Activated CD8-positive, alpha-beta memory T cell treated with anti-CD3 and anti-CD28 coated beads for 4 hours (primary cell): Measurements from ENCODE around the gene MXRA8.
"Not testable (repeated sequence)": the region's sequence is repeated elsewhere in the genome, so short reads cannot be mapped to it uniquely, and the experiment has no call there.

Experiments
- DNase-seq, 2 donors: peaks; one replicate each; pipeline ENCODE4 v3.0.0-alpha.2; 2020; ENCODE audit warnings: low read depth in 2 of 2

Gene MXRA8

DNA sequence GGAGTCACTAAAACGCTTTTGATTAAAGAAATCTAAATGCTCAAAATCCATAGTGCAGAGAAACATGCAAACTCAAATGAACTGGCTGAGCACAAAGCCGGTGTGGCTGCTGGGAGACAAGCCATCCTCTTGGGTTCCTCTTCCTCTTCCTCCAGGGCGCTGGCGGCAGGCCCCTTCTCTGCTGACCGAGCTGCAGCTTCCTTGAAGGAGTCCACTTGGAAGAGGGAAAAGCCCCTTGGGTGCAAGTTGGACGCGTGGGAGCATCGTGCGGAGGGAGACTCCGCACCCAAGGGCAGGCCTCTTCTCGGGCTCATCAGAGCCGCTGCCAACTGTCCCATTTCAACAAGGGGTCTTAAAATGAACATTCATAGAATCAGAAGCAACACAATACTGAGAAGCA, 32.9 kb upstream of the MXRA8 start:
- no peak for DNase-seq

DNA sequence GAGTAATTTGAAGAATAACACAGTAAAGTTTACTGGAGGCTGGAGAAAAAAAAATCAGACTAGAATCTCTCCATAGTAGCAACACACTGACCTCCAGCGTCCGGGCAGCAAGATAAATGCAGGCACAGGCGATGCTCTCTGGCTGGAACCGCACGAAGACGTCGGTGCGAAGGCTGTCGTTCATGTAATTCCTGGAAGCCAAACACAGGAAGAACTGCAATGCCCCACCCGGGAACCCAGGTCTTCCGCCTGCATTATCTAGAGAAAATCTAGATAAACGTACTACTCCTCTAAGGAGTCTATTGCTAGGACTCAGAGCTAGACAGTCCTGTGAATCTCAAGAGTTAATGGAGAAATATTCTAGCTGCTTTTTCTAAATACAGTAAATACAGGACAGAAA, 32.3 kb upstream of the MXRA8 start:
- DNase-seq: no peak

DNA sequence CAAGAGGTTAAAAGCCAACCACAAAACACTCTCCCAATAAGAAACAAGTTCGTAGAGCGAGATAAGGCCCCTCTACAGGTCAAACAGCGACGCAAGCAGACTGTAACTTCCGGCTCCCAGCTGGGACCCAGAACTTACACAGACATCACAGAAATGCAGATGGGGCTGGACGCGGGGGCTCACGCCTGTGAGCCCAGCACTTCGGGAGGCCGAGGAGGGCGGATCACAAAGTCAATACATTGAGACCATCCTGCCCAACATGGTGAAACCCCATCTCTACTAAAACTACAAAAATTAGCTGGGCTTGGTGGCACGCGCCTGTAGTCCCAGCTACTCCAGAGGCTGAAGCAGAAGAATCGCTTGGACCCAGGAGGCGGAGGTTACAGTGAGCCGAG, 29.7 kb upstream of the MXRA8 start:
- DNase-seq: no peak

DNA sequence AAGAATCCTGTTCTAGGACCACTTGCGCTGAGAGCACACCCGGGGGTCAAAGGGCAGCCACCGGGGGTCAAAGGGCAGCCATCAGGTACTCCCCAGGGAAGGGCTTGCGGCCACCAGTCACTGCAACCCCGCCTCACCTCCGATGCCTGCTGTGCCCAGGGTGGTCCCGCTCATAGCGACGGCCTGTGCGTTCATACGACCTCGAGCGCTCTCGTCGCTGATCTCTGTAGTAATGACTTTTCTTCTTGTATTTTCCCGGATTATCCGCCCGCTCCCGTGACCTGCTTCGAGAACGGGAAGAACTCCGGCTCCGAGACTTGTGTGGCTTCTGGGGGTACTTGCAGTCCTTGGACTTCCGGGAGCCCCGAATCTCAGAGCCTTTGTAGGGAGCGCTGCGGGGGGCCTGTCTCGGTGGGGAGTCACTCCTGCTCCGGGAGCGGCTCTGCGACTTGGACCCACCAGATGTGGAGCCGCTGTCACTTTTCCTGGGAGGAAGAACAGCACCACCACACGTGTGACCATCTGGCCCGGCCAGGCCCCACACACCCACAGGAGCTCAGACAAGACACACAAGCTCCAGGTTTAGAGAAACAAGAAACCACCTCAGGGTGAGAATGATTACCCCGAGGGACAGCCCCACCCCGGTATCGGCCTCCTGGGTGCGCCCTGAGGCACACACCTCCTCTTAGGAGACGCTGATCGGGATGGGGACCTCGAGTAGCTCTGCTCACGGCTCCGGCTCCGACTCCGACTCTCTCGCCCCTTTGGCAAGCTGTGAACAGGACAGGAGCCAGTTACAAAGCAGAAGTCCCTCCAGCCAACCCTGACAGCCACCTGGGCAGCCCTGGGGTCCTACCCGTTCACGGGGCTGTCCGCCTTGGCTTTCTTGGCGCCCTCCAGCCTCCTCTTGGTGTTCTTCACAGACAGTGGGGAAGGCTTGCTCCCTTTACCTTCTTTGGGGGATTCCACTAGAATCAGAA, 29.0 kb upstream of the MXRA8 start:
- no peak for DNase-seq

DNA sequence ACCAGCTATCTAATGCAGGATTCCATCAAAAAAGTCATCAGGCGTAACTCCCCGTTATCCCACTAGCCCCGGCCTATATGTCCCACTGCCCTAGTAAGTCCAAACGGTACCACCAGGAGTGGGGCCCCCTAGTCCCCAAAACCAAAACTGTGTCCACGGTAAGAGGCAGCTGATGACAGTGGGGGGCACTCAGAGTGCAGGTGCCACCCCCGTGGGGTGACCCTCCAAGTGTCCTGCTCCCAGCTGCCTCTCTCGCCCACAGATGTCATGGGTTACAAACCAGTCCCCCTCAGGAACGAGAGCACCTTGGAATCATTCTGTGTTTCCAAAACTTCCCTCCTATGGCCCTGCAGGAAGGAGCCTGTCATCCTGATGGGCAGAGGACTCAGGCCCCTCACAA, 27.6 kb upstream of the MXRA8 start:
- no peak for DNase-seq

DNA sequence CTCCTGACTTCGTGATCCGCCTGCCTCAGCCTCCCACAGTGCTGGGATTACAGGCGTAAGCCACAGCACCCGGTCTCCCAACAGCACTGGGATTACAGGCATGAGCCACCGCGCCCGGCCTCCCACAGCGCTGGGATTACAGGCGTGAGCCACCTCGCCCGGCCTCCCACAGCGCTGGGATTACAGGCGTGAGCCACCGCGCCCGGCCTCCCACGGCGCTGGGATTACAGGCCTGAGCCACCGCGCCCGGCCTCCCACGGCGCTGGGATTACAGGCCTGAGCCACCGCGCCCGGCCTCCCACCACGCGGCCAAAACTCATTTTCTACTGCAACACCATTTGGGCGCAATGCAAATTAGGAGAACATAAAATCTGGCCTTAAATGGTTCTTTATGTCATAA, 27.0 kb upstream of the MXRA8 start:
- DNase-seq: not testable (repeated sequence)

DNA sequence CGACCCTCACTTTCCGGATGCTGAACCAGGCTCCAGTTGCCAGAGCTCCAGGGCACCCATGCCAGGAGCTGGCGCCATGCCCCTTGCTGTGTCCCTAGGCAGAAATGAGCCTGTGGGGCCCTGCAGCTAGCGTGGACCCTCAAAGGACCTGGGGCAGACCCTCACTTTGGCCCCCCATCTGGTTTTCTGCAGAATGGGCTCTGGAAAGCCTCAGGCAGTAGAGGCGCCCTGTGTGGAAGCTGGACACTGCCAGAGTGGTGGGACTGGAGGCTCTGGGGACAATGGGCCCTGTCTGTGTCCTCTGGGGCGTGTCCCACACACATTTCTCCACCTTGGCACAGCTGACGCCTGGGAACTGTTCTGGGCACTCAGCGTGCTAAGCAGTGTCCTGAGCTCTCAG, 22.9 kb upstream of the MXRA8 start:
- no peak for DNase-seq

DNA sequence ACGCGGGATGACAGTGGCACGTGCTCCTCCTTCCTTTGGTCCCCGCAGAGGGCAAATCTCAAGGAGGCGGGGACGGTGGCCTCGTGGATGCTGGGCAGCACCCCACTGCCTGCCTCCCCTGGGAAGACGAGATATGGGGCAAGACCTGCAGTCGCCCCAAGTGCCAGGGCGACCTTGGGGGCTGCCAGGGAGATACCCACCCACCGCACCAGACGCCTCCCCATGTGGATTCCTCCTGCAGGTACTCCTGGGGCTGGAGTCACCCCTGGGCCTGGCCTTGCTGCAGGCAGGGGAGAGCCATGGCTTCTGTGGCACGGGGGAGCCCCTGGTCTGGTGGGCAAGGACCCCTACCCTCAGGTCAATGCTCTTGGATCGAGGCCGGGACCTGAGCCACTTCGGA, 22.5 kb upstream of the MXRA8 start:
- DNase-seq: no peak

DNA sequence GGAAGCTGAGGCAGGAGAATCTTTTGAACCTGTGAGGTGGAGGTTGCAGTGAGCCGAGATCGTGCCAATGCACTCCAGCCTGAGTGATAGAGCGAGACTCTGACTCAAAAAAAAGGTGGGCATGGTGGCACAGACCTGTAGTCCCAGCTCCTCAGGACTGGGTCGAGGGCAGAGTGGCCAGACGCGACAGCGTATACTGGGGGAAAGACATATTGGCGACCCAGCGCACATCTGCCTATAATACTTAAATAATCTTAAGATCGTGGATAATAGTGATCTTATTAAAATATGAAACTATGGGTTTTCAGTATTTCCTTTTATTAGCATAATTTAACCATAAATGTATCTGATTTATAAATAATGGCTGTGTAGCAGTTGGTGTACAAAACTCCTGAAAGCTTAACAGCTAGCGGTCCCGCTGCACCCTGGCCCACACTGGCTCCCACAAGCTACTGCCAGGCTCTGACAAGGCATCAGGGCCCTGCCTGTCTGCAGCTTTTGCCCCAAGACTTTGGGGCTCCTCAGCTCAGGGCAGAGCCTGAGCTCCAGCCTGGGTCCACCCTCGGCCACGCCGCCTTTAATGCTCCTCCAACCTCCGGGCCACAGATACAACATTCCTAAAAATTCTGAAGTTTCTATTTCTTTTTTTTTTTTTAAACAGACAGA, 19.3 kb upstream of the MXRA8 start:
- no peak for DNase-seq

DNA sequence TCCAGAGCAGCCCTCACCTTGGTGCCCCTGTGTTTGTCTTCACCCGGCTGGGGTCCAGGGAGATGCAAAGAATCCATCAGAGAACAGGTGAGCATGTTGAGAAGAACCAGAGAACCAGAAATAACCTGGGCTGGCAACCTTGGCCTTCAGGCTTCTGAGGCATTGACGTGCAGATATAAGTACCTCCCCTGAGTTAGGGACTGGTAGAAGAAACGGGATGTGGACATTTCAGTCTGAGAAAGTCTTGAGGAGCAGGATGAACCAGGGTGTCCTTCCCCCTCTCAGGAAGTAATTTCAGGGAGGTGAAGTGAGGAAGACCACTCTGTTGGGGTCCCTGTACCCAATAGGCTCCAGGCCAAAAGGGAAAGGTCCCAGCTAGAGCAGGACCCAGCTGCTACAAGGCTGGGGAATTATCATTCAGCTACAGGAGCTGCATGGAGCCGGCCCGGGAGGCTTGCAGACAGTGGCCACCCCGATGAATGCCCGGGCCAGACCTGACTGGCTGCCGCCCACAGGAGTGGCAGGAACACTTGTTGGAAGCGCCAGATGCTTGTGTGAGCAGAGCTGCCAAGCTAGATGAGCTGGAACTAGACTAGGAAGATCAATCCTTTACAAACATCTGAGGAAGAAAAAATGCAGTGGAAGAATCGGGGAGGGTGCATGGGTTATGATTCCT, 18.3 kb upstream of the MXRA8 start:
- no peak for DNase-seq

DNA sequence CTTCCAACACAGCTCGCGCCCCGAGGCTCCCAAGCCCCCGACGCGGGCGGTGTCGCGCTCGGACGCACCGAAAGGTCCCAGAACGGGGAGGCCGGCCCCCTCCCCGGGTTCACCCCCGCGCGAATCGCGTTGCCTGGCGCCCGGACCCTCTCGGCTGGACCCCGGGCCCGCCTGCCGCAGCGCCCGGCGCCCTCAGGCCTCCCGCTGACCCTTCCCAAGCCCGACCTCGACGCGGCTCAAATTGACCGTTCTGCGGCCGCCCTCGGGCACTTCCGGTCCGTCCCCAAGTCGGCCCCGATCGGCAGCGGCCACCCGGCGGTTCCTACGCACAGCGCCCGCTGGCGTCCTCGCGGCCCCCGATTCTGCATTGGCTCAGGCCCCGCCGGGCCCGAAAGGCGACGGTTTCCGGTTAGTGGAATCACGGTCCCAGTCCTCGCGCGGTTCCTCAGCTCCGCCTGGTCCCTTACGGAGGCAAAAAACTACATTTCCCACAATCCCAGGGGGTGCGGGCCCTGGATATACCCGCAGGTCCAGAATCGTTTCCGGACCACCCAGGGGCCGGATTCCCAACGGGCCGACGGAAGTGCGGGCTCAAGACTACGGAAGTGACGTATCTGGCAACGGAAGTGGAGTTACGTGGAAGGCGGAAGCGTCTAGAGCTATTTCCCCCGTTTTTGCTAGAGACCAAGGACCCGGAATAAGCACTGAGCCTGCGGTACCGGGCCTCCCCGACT, 16.7 kb upstream of the MXRA8 start, which contains the start of gene AURKAIP1:
Gene AURKAIP1 (minus strand): TSS at position 279 of the 734 bp plus-strand sequence. CDS start 451 bp downstream, outside the sequence.
- peak; percentile 90 to 92 for DNase-seq

DNA sequence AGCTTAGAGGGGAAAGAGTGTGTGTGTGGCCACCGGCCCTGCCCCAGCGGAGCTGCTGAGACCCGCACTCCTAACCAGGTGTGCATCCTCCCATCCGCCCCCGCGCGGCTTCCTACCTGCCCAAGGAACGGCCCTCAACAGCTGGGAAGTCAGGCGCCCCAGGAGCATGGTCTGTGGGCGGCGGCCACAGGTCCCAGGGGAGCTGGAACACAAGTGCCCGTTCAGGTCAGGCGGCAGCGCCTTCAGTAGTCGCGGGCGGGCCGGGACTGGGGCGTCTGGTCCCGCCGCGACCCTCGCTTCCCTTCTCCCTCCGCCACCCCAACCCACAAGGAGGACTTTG, 16.2 kb upstream of the MXRA8 start:
- DNase-seq: no peak

DNA sequence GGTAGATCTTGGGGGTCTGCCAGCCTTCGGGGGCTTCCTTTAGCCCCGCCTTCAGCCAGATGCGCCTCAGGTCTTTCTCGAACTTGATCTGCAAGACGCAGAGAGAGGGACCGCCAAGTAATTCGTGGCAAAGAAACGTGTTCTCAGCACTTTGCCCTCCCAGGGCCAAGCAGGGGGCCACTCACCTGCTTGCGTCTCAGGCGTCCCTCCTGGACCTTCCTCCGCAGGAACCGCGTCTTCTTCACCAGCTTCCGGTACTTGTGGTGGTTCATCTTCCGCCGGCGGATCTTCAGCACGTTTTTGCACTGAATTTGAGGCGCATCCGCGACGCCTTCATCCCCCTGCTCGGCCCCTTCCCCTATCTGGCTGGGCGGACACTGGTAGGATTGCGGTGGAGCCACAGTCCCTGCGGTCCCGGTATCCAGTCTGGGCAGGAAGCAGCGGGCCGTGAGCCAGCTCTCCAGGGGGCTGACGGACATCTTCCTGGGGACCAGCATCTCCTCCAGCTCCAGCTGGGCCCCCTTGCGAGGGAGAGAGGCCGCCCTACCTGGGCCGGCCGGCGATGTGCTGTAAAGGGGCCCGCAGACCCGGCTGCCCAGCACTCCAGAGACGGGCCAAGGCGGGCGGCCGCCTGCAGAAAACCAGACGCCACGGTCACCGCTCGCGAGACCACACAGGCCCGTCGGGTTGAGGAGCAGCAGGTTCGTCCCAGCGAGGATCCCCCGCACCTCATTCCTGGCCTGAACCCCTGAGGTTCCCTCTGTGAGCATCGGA, 15.6 kb upstream of the MXRA8 start:
- no peak for DNase-seq

DNA sequence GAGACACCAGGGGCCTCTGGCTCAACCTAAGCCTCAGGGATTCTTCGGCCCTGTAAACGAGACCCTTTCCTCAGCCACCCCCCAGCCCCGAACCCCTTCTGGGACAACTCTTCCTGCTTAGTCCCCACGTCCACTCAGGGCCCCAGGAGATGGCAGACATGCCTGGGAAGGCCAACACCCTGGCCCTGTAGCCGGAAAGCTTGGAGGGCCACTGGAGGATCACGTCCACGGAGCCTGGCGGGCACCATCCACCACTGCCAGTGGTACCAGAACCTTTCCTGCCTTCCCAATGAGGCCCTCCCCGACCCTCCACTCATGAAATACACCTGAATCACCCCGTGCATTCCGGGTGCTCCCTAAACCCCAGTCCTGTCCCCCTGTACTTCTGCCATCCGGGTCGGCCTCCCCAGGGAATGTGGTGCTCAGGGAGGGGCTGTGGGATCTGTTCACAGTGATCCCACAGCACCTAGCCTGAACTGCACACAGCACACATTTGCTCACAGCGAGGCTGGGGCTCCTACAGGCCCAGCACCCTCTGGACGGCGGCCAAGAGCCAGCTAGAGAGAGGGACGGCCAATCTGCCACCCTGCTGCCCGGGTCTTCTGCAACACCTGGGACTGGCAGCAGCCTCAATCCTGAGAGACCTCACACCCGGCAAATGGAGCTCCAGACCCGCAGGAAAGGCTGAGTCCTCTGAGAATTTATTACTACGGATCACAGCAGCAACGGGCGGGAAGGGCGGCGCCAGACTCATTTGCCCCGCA, 14.9 kb upstream of the MXRA8 start:
- DNase-seq: no peak

DNA sequence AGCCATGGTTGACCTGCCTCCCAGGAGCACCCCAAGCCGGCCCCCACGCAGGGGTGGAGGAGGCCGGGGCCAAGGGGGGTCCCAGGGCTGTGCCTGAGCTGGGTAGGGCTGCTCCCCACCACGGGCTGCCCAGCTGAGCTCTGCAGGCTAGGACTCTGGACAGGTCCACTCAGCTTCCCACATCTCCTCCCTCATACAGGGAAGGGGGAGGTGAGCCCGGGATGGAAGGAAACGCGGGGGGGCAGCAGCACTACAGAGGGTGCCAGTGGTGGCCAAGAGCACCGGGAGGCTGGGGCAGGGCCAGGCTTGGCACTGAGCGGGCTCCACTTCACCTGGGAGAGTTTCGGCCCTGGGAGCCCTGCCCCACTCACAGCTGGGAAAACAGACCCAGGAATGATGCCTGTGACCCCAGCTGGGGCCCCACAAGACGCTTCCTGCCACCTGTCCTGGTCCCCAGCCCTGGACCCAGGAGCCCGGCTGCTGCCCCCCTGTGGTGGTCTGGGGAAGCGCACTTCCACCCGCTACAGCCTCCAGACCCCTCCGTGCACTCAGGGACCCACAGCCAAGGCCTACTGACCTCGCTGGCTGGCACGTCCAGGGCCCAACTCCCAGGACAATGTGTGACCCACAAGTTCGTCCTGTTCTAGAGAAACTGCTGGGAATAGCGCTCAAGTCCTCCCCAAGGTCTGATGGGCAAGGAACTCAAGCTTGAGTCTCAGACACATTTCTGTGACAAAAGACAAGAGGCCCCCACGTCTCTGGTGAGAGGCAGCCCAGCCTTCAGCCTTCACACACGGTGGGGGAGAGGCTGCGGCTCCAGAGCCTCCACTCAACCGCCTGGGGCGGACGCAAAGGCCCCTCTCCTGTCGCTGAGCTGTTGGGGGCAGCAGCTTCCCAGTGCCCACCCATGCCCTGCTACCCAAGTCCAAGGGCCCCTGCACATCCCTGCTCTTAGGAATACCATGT, 13.7 kb upstream of the MXRA8 start:
- peak; percentile 43 to 59 for DNase-seq

DNA sequence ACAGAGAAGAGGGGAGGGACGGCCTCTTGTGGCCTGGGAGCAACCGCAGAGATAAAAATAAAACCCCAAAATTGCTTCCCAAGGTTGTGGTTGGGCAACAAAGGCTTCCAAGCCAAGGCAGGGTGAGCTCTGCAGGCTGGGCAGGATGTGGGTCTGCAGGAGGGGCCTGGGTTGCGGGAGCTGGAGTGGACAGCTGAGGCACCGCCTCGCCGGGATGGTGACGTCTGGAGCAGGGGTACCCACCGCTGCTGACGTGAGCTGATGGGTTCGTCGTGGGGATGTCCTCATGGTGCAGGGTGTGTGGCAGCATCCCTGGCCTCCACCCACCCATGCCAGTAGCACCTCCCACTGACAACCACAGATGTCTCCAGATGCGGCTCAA, 13.0 kb upstream of the MXRA8 start:
- peak in 1 of 2 donors; percentile 35 for DNase-seq

DNA sequence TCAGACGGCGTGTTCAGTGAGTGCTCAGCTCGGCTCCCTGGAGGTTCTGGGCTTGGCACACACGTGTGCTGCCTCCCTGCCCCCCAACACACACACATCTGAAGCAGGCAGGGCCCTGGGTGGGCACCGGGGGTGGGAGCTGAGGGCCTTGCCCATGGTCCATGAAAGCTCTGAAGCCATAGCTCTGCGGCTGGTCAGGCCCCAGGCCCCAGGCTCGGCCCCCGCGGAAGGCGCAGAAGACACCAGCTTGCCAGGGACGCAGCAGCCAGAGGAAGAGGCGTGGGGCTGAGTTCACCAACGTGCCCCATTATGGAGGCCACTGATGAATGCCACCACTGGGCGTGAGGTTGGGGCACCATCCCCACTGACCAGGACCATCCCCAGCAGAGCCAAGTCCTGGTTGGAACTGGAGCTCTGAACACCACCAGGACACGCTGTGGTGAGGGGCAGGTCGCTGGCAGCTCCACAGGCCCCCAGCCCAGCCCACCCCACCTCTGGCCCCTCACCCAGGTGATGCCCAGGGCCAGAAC, 12.5 kb upstream of the MXRA8 start:
- no peak for DNase-seq

DNA sequence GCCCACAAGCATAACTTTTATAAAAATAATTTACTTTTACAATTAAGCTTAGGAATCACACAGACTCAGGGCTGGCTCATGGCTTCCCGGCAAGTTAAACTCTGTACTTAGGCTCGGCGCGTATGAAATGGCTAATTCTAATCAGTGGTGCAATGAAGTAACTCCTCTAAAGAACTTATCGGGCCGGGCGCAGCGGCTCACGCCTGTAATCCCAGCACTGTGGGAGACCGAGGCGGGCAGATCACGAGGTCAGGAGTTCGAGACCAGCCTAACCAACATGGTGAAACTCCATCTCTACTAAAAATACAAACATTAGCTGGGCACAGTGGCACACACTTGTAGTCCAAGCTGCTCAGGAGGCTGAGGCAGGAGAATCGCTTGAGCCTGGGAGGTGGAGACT, 11.7 kb upstream of the MXRA8 start:
- DNase-seq: not testable (repeated sequence)

DNA sequence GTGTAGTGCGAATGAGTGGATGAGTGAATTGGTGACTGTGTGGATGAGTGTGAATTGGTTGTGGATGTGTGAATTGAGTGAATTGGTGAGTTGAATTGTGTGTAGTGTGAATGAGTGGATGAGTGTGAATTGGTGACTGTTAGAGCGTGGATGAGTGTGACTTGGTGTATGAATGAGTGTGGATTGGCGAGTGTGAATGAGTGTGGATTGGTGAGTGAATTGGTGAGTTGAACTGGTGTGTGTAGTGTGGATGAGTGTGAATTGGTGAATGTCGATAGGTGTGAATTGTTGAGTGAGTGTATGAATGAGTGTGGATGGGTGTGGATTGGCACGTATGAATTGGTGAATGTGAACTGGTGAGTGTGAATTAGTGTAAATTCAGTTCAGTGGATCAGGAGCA, 9.0 kb upstream of the MXRA8 start:
- no peak for DNase-seq
